MM.1S (cell line): ENCODE measurements around the gene COL28A1.

Experiments
- EZH2 ChIP-seq: fragments of 300-600 bp; sonication (generic); optimal IDR thresholded peaks from 2 replicates; pipeline ENCODE3; 2017; ENCODE audit warnings: low read depth, mild to moderate bottlenecking, antibody characterized with exemption, low read length, mixed read lengths
- TF ChIP-seq, protein P1 (sequence below): fragments of 300-600 bp; sonication (generic); IDR thresholded peaks from 2 replicates; pipeline ENCODE4 v1.5.1; 2016; ENCODE audit warnings: antibody characterized with exemption, low read length, mixed read lengths

DNA sequence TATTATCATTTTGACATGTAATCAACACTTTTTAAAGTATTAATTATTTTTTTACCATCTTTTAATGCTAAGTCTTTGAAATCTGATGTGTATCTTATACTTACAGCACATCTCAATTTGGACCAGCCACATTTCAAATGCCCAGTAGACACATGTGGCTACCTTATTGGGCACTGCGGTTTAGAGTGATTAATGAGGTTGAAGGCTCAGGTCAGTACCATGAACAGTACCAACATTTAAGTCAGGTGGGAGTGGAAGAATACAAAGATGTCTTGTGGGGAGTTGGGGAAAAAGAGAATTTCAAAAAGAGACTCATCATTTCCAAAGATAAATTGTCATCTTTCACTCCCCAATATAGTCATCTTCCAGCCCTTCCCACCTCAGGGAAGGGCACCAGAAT, 40.5 kb downstream of the COL28A1 start:
- TF ChIP-seq EZH2, result no peak
- TF ChIP-seq, protein P1, sequence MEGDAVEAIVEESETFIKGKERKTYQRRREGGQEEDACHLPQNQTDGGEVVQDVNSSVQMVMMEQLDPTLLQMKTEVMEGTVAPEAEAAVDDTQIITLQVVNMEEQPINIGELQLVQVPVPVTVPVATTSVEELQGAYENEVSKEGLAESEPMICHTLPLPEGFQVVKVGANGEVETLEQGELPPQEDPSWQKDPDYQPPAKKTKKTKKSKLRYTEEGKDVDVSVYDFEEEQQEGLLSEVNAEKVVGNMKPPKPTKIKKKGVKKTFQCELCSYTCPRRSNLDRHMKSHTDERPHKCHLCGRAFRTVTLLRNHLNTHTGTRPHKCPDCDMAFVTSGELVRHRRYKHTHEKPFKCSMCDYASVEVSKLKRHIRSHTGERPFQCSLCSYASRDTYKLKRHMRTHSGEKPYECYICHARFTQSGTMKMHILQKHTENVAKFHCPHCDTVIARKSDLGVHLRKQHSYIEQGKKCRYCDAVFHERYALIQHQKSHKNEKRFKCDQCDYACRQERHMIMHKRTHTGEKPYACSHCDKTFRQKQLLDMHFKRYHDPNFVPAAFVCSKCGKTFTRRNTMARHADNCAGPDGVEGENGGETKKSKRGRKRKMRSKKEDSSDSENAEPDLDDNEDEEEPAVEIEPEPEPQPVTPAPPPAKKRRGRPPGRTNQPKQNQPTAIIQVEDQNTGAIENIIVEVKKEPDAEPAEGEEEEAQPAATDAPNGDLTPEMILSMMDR, result no peak
